Natural killer cell treated with Interleukin-12 subunit alpha and Interleukin-12 subunit beta and Interleukin-15 and Interleukin-18, amount 100 ng/mL, for 72 hours (primary cell): ENCODE measurements around the gene GIMAP5. TPM values are rescaled to one million over a fixed set of nuclear protein-coding genes. Genes with fewer than 3 reads are reported as not detected.

ENCODE experiments used
- ATAC-seq, 2 donors: fragments of 150-1000 bp; cut with Tn5 transposase in 1 of 2; sonication (Bioruptor Pico), chemical (Tn5 transposase) in 1 of 2; 2 replicates each; pipeline ENCODE4 v1.10.0; 2021
- DNase-seq: peaks from one replicate; pipeline ENCODE4 v3.0.0; 2022; ENCODE audit warnings: low spot score
- H3K27ac Mint-ChIP-seq, 2 donors: 1 replicate in 1 of 2; 2 replicates in 1 of 2; pipeline ENCODE4 v1.8.0; 2022; ENCODE audit warnings: mixed read lengths in 2 of 2, mild to moderate bottlenecking in 1 of 2, moderate library complexity in 1 of 2
- H3K27me3 Mint-ChIP-seq, 2 donors: 1 replicate in 1 of 2; 2 replicates in 1 of 2; pipeline ENCODE4 v1.8.0; 2022; ENCODE audit warnings: mixed read lengths in 2 of 2
- H3K36me3 Mint-ChIP-seq: one replicate; pipeline ENCODE4 v1.8.0; 2022; ENCODE audit warnings: mixed read lengths
- H3K4me1 Mint-ChIP-seq, 2 donors: 1 replicate in 1 of 2; 2 replicates in 1 of 2; pipeline ENCODE4 v1.8.0; 2022; ENCODE audit warnings: low read depth in 2 of 2, mixed read lengths in 2 of 2, mild to moderate bottlenecking in 1 of 2
- H3K4me3 Mint-ChIP-seq: one replicate; pipeline ENCODE4 v1.8.0; 2022; ENCODE audit warnings: mixed read lengths
- H3K9me3 Mint-ChIP-seq: 2 replicates; pipeline ENCODE4 v1.8.0; 2022; ENCODE audit warnings: mixed read lengths
- total RNA-seq, 2 donors: library from RNA; stranded (reverse); gene quantifications; one replicate each; pipeline ENCODE4 v1.2.3, GENCODE V29; 2022

GIMAP5 gene
- total RNA-seq, 2 donors from 2014 or later, result 75.5 to 136 TPM

GRCh38 chr7:150740053-150740452, 2.8 kb downstream of the GIMAP5 start:
- H3K27ac Mint-ChIP-seq, result peak overlapping the region; percentile 97 to 98
- H3K36me3 Mint-ChIP-seq, result peaks cover 56% of the 10 kb centered on the region
- peaks cover 68 to 77% of the 10 kb centered on the region in 2 donors for H3K4me1 Mint-ChIP-seq
- ATAC-seq, result peak in 1 of 2 donors; percentile 1
- no peaks in the 10 kb centered on the region for H3K27me3 Mint-ChIP-seq
- H3K9me3 Mint-ChIP-seq, result peaks cover 4% of the 10 kb centered on the region
- no peak for DNase-seq
- peak overlapping the region; percentile 98 for H3K4me3 Mint-ChIP-seq

GRCh38 chr7:150742286-150742968, 5.2 kb downstream of the GIMAP5 start:
- no peak for ATAC-seq
- Mint-ChIP-seq H3K9me3 (peaks cover 4% of the 10 kb centered on the region), H3K27me3 (no peaks in the 10 kb centered on the region), H3K4me1 (peaks cover 67 to 75% of the 10 kb centered on the region in 2 donors), H3K4me3 (peak overlapping the region; percentile 98), H3K36me3 (peaks cover 57% of the 10 kb centered on the region), H3K27ac (peak overlapping the region; percentile 97 to 98)
- DNase-seq, result no peak

- Mint-ChIP-seq H3K4me1 (peaks cover 67 to 86% of the 10 kb centered on the region in 2 donors), H3K36me3 (peaks cover 46% of the 10 kb centered on the region), H3K9me3 (peaks cover 4% of the 10 kb centered on the region), H3K27ac (peak overlapping the region; percentile 97 to 98), H3K4me3 (peak overlapping the region; percentile 98), H3K27me3 (no peaks in the 10 kb centered on the region)
- DNase-seq (no peak), ATAC-seq (no peak)
These were observed 6.9 kb downstream of the GIMAP5 start for GRCh38 chr7:150744041-150744656.

- Mint-ChIP-seq H3K36me3 (peaks cover 39% of the 10 kb centered on the region), H3K9me3 (peaks cover 3% of the 10 kb centered on the region), H3K4me1 (peaks cover 63 to 86% of the 10 kb centered on the region in 2 donors), H3K27me3 (no peaks in the 10 kb centered on the region), H3K27ac (peak overlapping the region; percentile 97 to 98), H3K4me3 (no peak overlapping the region)
- ATAC-seq (no peak), DNase-seq (no peak)
These were observed 7.9 kb downstream of the GIMAP5 start for GRCh38 chr7:150745086-150745485.

- Mint-ChIP-seq H3K27ac (peak overlapping the region; percentile 97 to 98), H3K27me3 (no peaks in the 10 kb centered on the region), H3K36me3 (peaks cover 31% of the 10 kb centered on the region), H3K4me1 (peaks cover 62 to 85% of the 10 kb centered on the region in 2 donors), H3K4me3 (no peak overlapping the region), H3K9me3 (no peaks in the 10 kb centered on the region)
- DNase-seq (no peak), ATAC-seq (no peak)
These were observed 8.7 kb downstream of the GIMAP5 start for GRCh38 chr7:150745876-150746275.

- Mint-ChIP-seq H3K36me3 (peaks cover 20% of the 10 kb centered on the region), H3K4me3 (no peak overlapping the region), H3K27me3 (no peaks in the 10 kb centered on the region), H3K27ac (peak overlapping the region; percentile 97 to 98), H3K9me3 (no peaks in the 10 kb centered on the region), H3K4me1 (peaks cover 52 to 80% of the 10 kb centered on the region in 2 donors)
- no peak for DNase-seq
- no peak for ATAC-seq
These were observed 9.7 kb downstream of the GIMAP5 start for GRCh38 chr7:150746921-150747320.

- Mint-ChIP-seq H3K27ac (peak overlapping the region; percentile 97 to 98), H3K9me3 (no peaks in the 10 kb centered on the region), H3K36me3 (peaks cover 7% of the 10 kb centered on the region), H3K4me1 (peaks cover 44 to 70% of the 10 kb centered on the region in 2 donors), H3K4me3 (peak overlapping the region; percentile 19), H3K27me3 (no peaks in the 10 kb centered on the region)
- DNase-seq, result no peak
- peak; percentile 83 for ATAC-seq
These were observed 11.2 kb downstream of the GIMAP5 start for GRCh38 chr7:150748376-150748775.

- DNase-seq, result no peak
- H3K27ac Mint-ChIP-seq, result peak overlapping the region in 1 of 2 donors; percentile 77
These were observed 14.5 kb downstream of the GIMAP5 start for GRCh38 chr7:150751702-150752101.

GRCh38 chr7:150753239-150753638, 16.0 kb downstream of the GIMAP5 start:
- H3K36me3 Mint-ChIP-seq, result no peaks in the 10 kb centered on the region
- peak overlapping the region; percentile 94 to 98 for H3K27ac Mint-ChIP-seq
- no peaks in the 10 kb centered on the region for H3K27me3 Mint-ChIP-seq
- peaks cover 55 to 57% of the 10 kb centered on the region in 2 donors for H3K4me1 Mint-ChIP-seq
- DNase-seq, result no peak
- no peaks in the 10 kb centered on the region for H3K9me3 Mint-ChIP-seq
- no peak for ATAC-seq
- no peak overlapping the region for H3K4me3 Mint-ChIP-seq

More at GRCh38 chr7:150751702-150752101, 14.5 kb downstream of the GIMAP5 start:
- Mint-ChIP-seq H3K4me1 (peaks cover 57 to 70% of the 10 kb centered on the region in 2 donors), H3K9me3 (no peaks in the 10 kb centered on the region), H3K4me3 (no peak overlapping the region), H3K36me3 (no peaks in the 10 kb centered on the region), H3K27me3 (no peaks in the 10 kb centered on the region)
- no peak for ATAC-seq

- peaks cover 50% of the 10 kb centered on the region in 2 donors for H3K4me1 Mint-ChIP-seq
- H3K27me3 Mint-ChIP-seq, result no peaks in the 10 kb centered on the region
- peak; percentile 74 to 78 for ATAC-seq
- peak overlapping the region; percentile 71 for H3K4me3 Mint-ChIP-seq
- H3K27ac Mint-ChIP-seq, result peak overlapping the region; percentile 94 to 98
- no peak for DNase-seq
- no peaks in the 10 kb centered on the region for H3K36me3 Mint-ChIP-seq
- H3K9me3 Mint-ChIP-seq, result no peaks in the 10 kb centered on the region
These were observed 16.8 kb downstream of the GIMAP5 start for GRCh38 chr7:150753826-150754603.

- Mint-ChIP-seq H3K9me3 (no peaks in the 10 kb centered on the region), H3K4me1 (peaks cover 43 to 49% of the 10 kb centered on the region in 2 donors), H3K36me3 (no peaks in the 10 kb centered on the region), H3K27me3 (no peaks in the 10 kb centered on the region), H3K4me3 (peak overlapping the region; percentile 76), H3K27ac (peak overlapping the region; percentile 94 to 98)
- ATAC-seq (peak; percentile 60 to 74), DNase-seq (no peak)
These were observed 17.7 kb downstream of the GIMAP5 start for GRCh38 chr7:150754951-150755350.

- Mint-ChIP-seq H3K27ac (peak overlapping the region; percentile 94 to 98), H3K4me1 (peaks cover 38 to 43% of the 10 kb centered on the region in 2 donors), H3K9me3 (no peaks in the 10 kb centered on the region), H3K4me3 (peak overlapping the region; percentile 76), H3K36me3 (no peaks in the 10 kb centered on the region), H3K27me3 (no peaks in the 10 kb centered on the region)
- peak; percentile 74 for DNase-seq
- ATAC-seq, result peak; percentile 84 to 89
These were observed 18.4 kb downstream of the GIMAP5 start for GRCh38 chr7:150755473-150756099.

GRCh38 chr7:150756166-150756565, 18.9 kb downstream of the GIMAP5 start:
- ATAC-seq, result no peak
- peak overlapping the region; percentile 94 to 98 for H3K27ac Mint-ChIP-seq
- peak overlapping the region; percentile 76 for H3K4me3 Mint-ChIP-seq
- no peaks in the 10 kb centered on the region for H3K9me3 Mint-ChIP-seq
- no peaks in the 10 kb centered on the region for H3K27me3 Mint-ChIP-seq
- peaks cover 2% of the 10 kb centered on the region for H3K36me3 Mint-ChIP-seq
- peaks cover 36 to 40% of the 10 kb centered on the region in 2 donors for H3K4me1 Mint-ChIP-seq
- DNase-seq, result no peak
